IgD-negative memory B cell (primary cell): ENCODE results near the gene LHX5. TPM values are rescaled to one million over a fixed set of nuclear protein-coding genes. Genes with fewer than 3 reads are reported as not detected.

Source experiments
- H3K27ac Mint-ChIP-seq, 3 donors: one replicate each; pipeline ENCODE4 v1.8.0; 2020 to 2022; ENCODE audit warnings: mild to moderate bottlenecking in 3 of 3, mixed read lengths in 3 of 3, moderate library complexity in 1 of 3
- H3K27me3 Mint-ChIP-seq: one replicate; pipeline ENCODE4 v1.8.0; 2021; ENCODE audit warnings: mixed read lengths
- H3K36me3 Mint-ChIP-seq: one replicate; pipeline ENCODE4 v1.8.0; 2020; ENCODE audit warnings: mild to moderate bottlenecking, mixed read lengths
- H3K4me1 Mint-ChIP-seq, 3 donors: one replicate each; pipeline ENCODE4 v1.8.0; 2020 to 2022; ENCODE audit warnings: mixed read lengths in 3 of 3, mild to moderate bottlenecking in 1 of 3
- H3K4me3 Mint-ChIP-seq, 4 donors: one replicate each; pipeline ENCODE4 v1.8.0; 2020 to 2022; ENCODE audit warnings: mild to moderate bottlenecking in 4 of 4, mixed read lengths in 4 of 4, moderate library complexity in 3 of 4
- H3K9me3 Mint-ChIP-seq, 3 donors: one replicate each; pipeline ENCODE4 v1.8.0; 2020 to 2021; ENCODE audit warnings: mixed read lengths in 3 of 3, mild to moderate bottlenecking in 1 of 3
- polyA plus RNA-seq: library from polyadenylated mRNA; unstranded; fragments of 300-500 nt; fragmentation: Illumina TruSeq; gene quantifications from one replicate; pipeline ENCODE4 v1.2.3, GENCODE V29; 2021

The LHX5 gene
- polyA plus RNA-seq, 1 donor from 2014 or later: not detected

DNA sequence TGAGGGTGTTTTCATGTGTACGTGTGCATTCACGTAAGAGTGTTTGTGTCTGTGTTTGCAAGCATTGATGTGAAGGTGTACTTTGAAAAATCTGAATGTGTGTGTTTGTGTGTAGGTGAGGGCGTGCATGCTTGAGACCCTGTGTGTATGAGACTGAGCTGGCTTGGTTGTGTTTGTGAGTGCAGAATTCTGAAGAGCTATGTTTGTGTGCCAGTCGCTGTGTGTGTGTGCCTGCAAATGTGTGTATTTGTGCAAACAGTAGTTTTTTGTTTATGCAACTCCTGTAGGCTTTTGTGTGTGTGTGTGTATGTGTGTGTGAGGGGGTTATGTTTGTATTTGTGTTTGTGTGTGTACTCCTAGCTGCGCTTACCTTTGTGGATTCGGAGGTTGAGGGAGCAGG lies 1.7 kb upstream of the LHX5 start:
- peaks cover 1 to 18% (median 11%) of the 10 kb centered on the region in 3 donors for H3K4me1 Mint-ChIP-seq
- H3K36me3 Mint-ChIP-seq: peaks cover 2% of the 10 kb centered on the region
- H3K27ac Mint-ChIP-seq: no peak overlapping the region
- H3K4me3 Mint-ChIP-seq: no peak overlapping the region
- H3K27me3 Mint-ChIP-seq: peaks cover 63% of the 10 kb centered on the region
- H3K9me3 Mint-ChIP-seq: peaks cover 0 to 2% (median 0%) of the 10 kb centered on the region in 3 donors

DNA sequence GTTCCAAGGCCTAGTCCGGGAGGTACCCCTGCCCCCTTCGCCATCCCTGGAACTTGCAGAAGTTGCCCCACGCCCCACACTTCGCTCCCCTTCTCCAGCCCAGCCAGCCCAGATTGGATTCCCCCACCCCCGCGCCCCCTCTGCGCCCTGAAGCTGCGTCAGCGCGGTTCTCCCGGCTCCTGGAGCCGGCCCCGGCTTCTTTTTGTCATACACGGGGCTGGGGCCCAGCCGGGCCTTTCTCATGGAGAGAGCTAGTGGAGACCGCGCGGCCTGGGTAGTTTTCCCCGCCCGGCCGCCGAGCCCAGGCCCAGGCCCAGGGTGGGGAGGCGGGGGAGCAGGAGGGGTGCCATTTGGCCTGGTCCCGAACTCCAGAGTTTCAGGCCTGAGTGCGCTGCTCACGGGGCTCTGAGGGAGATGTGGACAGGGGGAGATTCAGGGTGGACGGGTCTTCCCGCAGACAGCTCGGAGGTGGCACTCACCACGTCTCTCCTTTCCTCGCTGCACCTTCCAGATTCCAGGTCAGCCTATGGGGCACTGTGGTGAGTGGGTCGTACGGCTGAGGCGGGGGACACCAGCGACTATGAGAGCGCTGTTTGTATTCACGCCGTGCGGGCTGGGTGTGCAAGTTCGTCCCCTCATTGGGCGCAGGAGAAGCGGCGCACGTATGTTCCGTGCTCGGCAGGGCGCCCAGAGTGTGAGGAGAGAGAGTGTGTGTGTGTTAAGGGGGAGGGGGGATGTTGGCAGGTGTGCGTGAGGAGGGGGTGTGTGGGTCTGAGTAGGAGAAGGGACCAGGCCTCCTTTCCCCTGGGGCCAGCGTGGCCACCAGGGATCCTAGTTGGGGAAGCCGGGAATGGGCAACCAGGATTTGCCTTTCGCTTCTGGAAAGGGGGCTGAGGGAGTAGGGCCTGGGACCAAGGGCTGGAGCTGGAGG lies 785 bp upstream of the LHX5 start:
- H3K27me3 Mint-ChIP-seq: peaks cover 58% of the 10 kb centered on the region
- peaks cover 0 to 2% (median 0%) of the 10 kb centered on the region in 3 donors for H3K9me3 Mint-ChIP-seq
- H3K4me3 Mint-ChIP-seq: no peak overlapping the region
- H3K27ac Mint-ChIP-seq: no peak overlapping the region
- H3K4me1 Mint-ChIP-seq: peaks cover 1 to 18% (median 11%) of the 10 kb centered on the region in 3 donors
- H3K36me3 Mint-ChIP-seq: peaks cover 2% of the 10 kb centered on the region

GRCh38 chr12:113470871-113471618 lies 626 bp downstream of the LHX5 start:
- no peak overlapping the region for H3K4me3 Mint-ChIP-seq
- peaks cover 64% of the 10 kb centered on the region for H3K27me3 Mint-ChIP-seq
- H3K36me3 Mint-ChIP-seq: peaks cover 3% of the 10 kb centered on the region
- no peak overlapping the region for H3K27ac Mint-ChIP-seq
- peaks cover 4 to 22% (median 13%) of the 10 kb centered on the region in 3 donors for H3K4me1 Mint-ChIP-seq
- H3K9me3 Mint-ChIP-seq: peaks cover 0 to 2% (median 0%) of the 10 kb centered on the region in 3 donors

DNA sequence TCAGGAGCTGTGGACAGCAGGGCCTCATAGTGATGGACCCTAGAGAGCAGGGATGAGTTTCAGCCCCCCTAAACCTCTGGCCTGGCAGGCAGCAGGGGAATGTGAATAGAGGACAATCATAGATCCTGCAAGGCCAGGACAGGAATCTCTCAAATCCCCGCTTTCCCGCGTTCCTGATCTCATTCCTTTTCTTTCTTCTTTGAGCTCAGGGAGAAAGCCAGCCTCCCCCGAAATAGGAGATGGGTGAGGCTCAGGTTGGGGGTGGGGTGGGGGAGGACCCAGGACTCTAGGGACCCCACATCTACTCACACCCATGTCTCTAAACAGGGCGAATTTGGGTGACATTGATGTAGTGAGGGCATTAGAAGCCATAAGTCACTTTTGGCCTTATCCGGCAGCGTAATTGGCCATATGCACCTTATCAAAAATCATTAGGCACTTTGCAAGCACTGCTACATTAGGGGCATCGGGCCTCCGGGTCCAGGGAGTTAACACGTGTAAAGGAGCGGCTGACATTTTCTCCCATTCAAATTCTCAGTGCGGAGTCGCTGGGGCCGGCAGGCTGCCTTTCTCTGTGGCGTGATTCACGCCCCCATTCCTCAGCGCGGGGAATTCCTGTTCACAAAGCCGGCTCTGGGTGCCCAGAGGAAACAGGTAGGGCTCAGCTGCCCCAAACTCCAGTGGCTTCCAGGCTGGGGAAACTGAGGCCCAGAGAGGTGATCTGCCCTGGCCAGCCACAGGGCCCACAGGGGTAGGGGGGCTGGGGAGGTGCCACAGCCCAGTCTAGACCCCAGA lies 1.5 kb downstream of the LHX5 start:
- Mint-ChIP-seq H3K27me3 (peaks cover 57% of the 10 kb centered on the region), H3K4me3 (peak overlapping the region in 1 of 4 donors; percentile 45), H3K27ac (no peak overlapping the region), H3K36me3 (peaks cover 4% of the 10 kb centered on the region), H3K4me1 (peaks cover 6 to 22% (median 14%) of the 10 kb centered on the region in 3 donors), H3K9me3 (no peaks in the 10 kb centered on the region)

DNA sequence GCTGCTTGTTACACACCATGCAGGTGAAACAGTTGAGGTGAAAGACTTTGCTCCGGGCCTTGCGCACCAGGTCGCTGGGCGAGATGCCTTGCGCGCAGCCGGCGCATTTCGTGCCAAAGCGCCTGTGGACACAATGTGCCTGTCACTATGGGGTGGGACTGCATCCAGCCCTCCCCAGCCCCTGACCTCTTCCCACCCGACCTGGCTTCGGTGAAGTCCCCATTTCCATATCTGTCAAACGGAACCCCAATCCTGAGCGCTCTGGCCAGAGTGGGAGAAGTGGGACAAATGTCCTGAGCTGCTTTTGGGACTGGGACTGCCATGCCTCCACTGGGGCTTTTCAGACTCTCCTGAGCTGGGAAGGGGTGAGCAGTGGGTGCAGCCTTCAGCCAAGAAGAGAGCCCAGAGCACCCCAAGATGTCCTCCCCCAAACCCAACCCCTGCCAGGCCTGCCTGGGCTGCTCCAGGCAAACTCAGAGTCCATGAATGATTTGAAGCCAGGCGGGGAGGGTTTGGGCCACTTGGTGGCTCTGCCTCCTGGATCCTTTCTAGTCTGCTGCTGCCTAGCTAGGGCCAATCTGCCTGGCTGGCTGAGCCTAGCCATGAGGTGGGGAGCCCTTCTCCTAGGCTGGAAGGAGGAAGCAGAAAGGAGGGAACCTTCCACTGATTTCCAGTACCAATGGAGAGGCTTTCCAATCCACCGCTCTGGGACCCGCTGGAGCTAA lies 2.3 kb downstream of the LHX5 start:
- no peaks in the 10 kb centered on the region for H3K9me3 Mint-ChIP-seq
- peaks cover 6 to 16% (median 7%) of the 10 kb centered on the region in 3 donors for H3K4me1 Mint-ChIP-seq
- peaks cover 4% of the 10 kb centered on the region for H3K36me3 Mint-ChIP-seq
- peaks cover 55% of the 10 kb centered on the region for H3K27me3 Mint-ChIP-seq
- peak overlapping the region in 1 of 3 donors; percentile 53 for H3K27ac Mint-ChIP-seq
- peak overlapping the region in 1 of 4 donors; percentile 45 for H3K4me3 Mint-ChIP-seq

GRCh38 chr12:113468365-113469223 lies 3.1 kb downstream of the LHX5 start:
- Mint-ChIP-seq H3K4me3 (peak overlapping the region in 1 of 4 donors; percentile 55), H3K9me3 (peaks cover 0 to 5% (median 0%) of the 10 kb centered on the region in 3 donors), H3K36me3 (peaks cover 4% of the 10 kb centered on the region), H3K27me3 (peaks cover 53% of the 10 kb centered on the region), H3K27ac (peak overlapping the region in 1 of 3 donors; percentile 53), H3K4me1 (peaks cover 6 to 18% (median 9%) of the 10 kb centered on the region in 3 donors)

DNA sequence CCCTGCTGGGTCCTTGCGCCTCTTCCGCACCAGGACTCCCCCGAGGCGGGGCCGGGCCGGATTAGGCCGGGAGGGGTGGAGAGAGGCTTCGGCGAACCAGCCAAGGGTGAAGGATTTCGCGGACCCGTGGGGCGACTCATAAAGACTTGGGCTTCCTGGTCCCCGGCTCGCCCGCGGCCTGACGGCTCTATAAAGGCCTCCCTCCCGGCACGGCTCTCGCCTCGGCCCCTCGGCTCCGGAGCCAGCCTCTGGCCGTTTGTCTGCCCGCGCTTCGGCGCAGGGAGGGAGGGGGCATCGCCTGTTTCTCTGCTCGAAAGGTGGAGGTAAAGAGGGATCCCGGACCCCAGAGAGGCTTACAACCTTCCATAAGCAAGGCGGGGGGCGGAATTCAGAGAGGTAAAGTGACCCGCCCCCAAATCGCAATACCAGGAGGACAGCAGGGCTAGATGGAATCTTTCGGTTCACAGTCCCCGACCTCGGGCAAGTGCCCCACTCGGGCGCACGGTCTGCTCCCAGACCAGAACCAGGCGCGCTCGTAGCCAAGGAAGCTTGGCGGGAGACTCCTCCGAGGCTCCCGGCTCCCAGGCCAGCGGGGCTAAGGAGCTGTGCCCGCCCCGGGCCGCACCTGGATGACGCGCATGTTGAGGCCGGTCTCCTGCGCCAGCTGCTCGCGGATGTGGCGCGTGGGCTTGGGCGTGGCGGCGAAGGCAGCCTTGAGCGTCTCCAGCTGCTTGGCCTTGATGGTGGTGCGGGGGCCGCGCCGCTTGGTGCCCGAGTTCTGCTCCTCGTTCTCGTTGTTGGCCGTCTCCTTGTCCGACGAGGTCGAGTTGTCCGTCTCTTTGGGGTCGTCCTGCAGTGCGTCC lies 3.9 kb downstream of the LHX5 start:
- Mint-ChIP-seq H3K27ac (no peak overlapping the region), H3K9me3 (peaks cover 0 to 6% (median 0%) of the 10 kb centered on the region in 3 donors), H3K36me3 (peaks cover 4% of the 10 kb centered on the region), H3K27me3 (peaks cover 49% of the 10 kb centered on the region), H3K4me3 (peak overlapping the region in 3 of 4 donors; percentile 25 to 55 (median 33)), H3K4me1 (peaks cover 7 to 14% (median 9%) of the 10 kb centered on the region in 3 donors)

DNA sequence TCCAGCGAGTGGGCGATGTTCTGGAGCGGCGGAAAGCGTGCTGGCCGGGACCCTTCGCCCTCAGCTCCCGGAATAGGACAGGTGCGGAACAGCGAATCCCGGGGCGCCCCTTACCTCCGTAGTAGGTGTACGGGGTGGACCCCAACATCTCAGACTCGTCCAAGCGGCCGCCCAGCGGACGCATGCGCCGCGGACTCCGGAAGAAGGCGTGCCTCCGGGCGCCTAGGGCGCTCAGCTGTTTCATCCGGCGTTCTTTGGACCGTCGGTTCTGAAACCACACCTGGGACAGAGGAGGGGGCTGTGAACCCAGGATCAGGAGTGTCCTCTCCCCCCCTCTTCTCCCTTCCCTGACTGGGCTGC lies 4.5 kb downstream of the LHX5 start:
- no peak overlapping the region for H3K27ac Mint-ChIP-seq
- H3K36me3 Mint-ChIP-seq: peaks cover 4% of the 10 kb centered on the region
- peaks cover 52% of the 10 kb centered on the region for H3K27me3 Mint-ChIP-seq

GRCh38 chr12:113466454-113467141 lies 5.1 kb downstream of the LHX5 start:
- Mint-ChIP-seq H3K4me1 (peaks cover 11 to 13% (median 11%) of the 10 kb centered on the region in 3 donors), H3K4me3 (peak overlapping the region; percentile 3 to 82 (median 51)), H3K9me3 (peaks cover 0 to 6% (median 0%) of the 10 kb centered on the region in 3 donors), H3K36me3 (peaks cover 2% of the 10 kb centered on the region), H3K27me3 (peaks cover 50% of the 10 kb centered on the region), H3K27ac (no peak overlapping the region)

More for the DNA sequence above, 4.5 kb downstream of the LHX5 start:
- Mint-ChIP-seq H3K9me3 (peaks cover 0 to 6% (median 0%) of the 10 kb centered on the region in 3 donors), H3K4me1 (peaks cover 11 to 17% (median 11%) of the 10 kb centered on the region in 3 donors), H3K4me3 (peak overlapping the region; percentile 3 to 82 (median 51))

DNA sequence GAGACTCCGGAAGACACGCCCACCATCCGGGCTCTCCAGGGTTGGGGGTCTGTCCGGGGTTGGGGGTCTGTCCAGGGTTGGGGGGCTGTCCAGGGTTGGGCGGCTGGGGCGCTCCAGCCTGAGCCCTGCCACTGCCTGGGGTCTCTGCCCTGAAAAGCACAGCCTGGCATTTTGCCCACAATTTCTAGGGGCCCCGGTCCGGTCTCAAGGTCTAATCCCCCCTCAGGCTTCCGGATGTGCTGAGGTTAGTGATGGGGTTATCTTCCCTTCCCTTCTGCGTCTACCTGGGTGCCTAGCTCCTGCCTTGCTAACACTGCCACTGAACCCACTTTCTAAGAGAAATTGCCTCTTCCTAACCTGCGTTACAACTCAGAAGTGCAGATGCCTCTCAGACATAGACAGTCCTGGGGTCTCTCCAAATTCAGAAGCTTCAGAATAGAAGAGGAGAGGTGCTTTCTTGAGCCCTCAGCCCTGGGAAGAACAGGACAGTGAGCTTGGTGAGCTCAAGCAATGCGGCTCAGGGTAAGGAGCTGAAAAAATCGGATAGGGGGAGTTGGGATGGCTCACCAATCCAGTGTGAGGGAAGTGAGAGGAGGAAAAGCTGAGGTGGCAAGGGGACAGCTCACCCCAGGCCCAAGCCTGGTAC lies 5.7 kb downstream of the LHX5 start:
- H3K36me3 Mint-ChIP-seq: peaks cover 2% of the 10 kb centered on the region
- H3K27ac Mint-ChIP-seq: no peak overlapping the region
- H3K27me3 Mint-ChIP-seq: peaks cover 50% of the 10 kb centered on the region
- peak overlapping the region in 2 of 4 donors; percentile 62 to 82 for H3K4me3 Mint-ChIP-seq
- H3K9me3 Mint-ChIP-seq: peaks cover 0 to 6% (median 0%) of the 10 kb centered on the region in 3 donors
- H3K4me1 Mint-ChIP-seq: peaks cover 11 to 13% (median 11%) of the 10 kb centered on the region in 3 donors

GRCh38 chr12:113464852-113465719 lies 6.6 kb downstream of the LHX5 start:
- peaks cover 11 to 15% (median 13%) of the 10 kb centered on the region in 3 donors for H3K4me1 Mint-ChIP-seq
- H3K4me3 Mint-ChIP-seq: peak overlapping the region in 3 of 4 donors; percentile 39 to 60 (median 50)
- H3K9me3 Mint-ChIP-seq: peaks cover 0 to 6% (median 0%) of the 10 kb centered on the region in 3 donors
- H3K36me3 Mint-ChIP-seq: peaks cover 2% of the 10 kb centered on the region
- peaks cover 46% of the 10 kb centered on the region for H3K27me3 Mint-ChIP-seq
- H3K27ac Mint-ChIP-seq: no peak overlapping the region
